ENCODE measurements around the gene TMEM221. TPM values are rescaled to one million over a fixed set of nuclear protein-coding genes. Genes with fewer than 3 reads are reported as not detected.

The TMEM221 gene
- total and polyA plus RNA-seq, 11 donors = 0.04 to 0.52 TPM; not detected in 9

- H3K4me3 ChIP-seq = peak within 1 kb of the TSS; percentile 46 to 98 (median 88)
- ATAC-seq (peak; percentile 95 to 99 (median 98)), DNase-seq (peak; percentile 98 to 99 (median 98))
- intact Hi-C loops (cut with DNase I) = loop anchor here in 2 of 10 donors (1.0 to 5.0 kb wide), 2 partner anchors 42 to 49 kb away; partner anchors contain the start of gene NXNL1 (in 1 of the 2)
- WGBS, 4 donors = 0 to 3% (median 1%) methylated on average over 6 to 85 of the region's 85 CpGs
- peaks cover 0 to 20% (median 9%) of the 10 kb centered on the region in 12 donors for H3K4me1 ChIP-seq
- no peaks in the 10 kb centered on the region for H3K9me3 ChIP-seq
- peak within 1 kb of the TSS in 11 of 12 donors; percentile 61 to 90 (median 83) for H3K27ac ChIP-seq
- peak in 1 of 2 donors; percentile 60 for TF ChIP-seq POLR2A (IDR thresholded peaks at IDR 0.05)
- TF ChIP-seq, protein P1, sequence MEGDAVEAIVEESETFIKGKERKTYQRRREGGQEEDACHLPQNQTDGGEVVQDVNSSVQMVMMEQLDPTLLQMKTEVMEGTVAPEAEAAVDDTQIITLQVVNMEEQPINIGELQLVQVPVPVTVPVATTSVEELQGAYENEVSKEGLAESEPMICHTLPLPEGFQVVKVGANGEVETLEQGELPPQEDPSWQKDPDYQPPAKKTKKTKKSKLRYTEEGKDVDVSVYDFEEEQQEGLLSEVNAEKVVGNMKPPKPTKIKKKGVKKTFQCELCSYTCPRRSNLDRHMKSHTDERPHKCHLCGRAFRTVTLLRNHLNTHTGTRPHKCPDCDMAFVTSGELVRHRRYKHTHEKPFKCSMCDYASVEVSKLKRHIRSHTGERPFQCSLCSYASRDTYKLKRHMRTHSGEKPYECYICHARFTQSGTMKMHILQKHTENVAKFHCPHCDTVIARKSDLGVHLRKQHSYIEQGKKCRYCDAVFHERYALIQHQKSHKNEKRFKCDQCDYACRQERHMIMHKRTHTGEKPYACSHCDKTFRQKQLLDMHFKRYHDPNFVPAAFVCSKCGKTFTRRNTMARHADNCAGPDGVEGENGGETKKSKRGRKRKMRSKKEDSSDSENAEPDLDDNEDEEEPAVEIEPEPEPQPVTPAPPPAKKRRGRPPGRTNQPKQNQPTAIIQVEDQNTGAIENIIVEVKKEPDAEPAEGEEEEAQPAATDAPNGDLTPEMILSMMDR (IDR thresholded peaks at IDR 0.05) = no peak
- H3K27me3 ChIP-seq = no peaks in the 10 kb centered on the region
- H3K36me3 ChIP-seq = peaks cover 0 to 11% (median 1%) of the 10 kb centered on the region in 9 donors
These were observed 28.6 kb downstream of the TMEM221 start, which contains the start of gene MVB12A for GRCh38 chr19:17419621-17420474. TSS of gene MVB12A (plus strand) at chr19:17420047. CDS start at chr19:17420136, 89 bp downstream.

DNA sequence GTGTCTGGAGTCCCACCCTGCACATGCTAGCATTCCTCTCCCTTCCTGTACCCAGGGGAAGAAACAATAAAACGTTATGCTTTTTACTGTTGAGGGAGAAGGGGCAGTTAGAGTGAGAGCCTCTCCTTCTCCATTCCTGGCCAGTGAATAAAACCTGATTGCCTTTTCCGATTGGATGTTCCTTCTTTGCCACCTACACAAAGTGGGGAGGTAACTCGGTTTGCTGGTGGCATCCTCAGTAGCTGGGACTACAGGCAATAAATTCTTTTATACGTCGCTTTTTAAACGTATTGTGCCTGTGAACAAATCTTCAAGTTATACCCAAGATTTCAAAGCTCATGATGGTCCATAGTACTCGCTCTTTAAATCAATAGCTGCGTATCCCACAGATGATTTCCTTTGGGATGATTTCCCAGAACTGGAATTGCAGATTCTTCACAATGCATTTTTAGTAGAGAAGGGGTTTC is 29.3 kb downstream of the TMEM221 start:
- Histone ChIP-seq H3K9me3 (no peaks in the 10 kb centered on the region), H3K36me3 (peaks cover 0 to 13% (median 8%) of the 10 kb centered on the region in 9 donors), H3K27me3 (no peaks in the 10 kb centered on the region), H3K4me1 (peaks cover 0 to 18% (median 9%) of the 10 kb centered on the region in 12 donors), H3K27ac (peak overlapping the region in 11 of 12 donors; percentile 61 to 90 (median 83)), H3K4me3 (peak overlapping the region in 11 of 12 donors; percentile 14 to 98 (median 89))
- ATAC-seq (no peak), DNase-seq (no peak)
- TF ChIP-seq, protein P1 (IDR thresholded peaks at IDR 0.05) = no peak
- TF ChIP-seq POLR2A (IDR thresholded peaks at IDR 0.05) = no peak
- intact Hi-C loops (cut with DNase I) = loop anchor here in 1 of 10 donors (1.0 kb wide), 1 partner anchor 50 kb away; no protein-coding TSS in a partner anchor
- 28 to 38% (median 33%) methylated on average over 8 of the region's 8 CpGs for WGBS, 4 donors

DNA sequence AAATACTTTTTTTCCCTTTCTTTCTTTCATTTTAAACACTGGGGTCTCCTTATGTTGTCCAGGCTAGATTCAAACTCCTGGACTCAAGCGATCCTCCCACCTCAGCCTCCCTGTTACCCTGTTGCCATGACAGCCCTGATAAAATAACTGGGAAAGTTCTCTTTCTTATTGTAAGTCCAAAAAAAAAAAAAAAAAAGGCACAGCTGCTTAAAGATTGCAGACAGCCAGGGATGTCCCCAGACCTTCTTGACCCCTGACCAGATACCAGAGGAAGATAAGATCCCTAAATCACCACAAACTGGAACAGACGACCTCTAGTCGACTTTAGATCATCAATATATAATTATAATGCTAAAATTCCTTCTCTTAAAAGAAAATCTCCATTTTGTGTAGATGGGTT is 29.8 kb downstream of the TMEM221 start:
- H3K27ac ChIP-seq = peak overlapping the region in 6 of 12 donors; percentile 77 to 90 (median 83)
- no peaks in the 10 kb centered on the region for H3K27me3 ChIP-seq
- H3K9me3 ChIP-seq = no peaks in the 10 kb centered on the region
- 47 to 58% (median 51%) methylated on average over 3 of the region's 3 CpGs for WGBS, 4 donors
- H3K4me3 ChIP-seq = peak overlapping the region in 2 of 12 donors; percentile 89 to 97
- H3K36me3 ChIP-seq = peaks cover 0 to 15% (median 7%) of the 10 kb centered on the region in 9 donors
- no peak for ATAC-seq
- intact Hi-C loops (cut with DNase I) = loop anchor here in 1 of 10 donors (1.0 kb wide), 1 partner anchor 51 kb away; no protein-coding TSS in a partner anchor
- DNase-seq = no peak
- no peak for TF ChIP-seq POLR2A (IDR thresholded peaks at IDR 0.05)
- TF ChIP-seq, protein P1 (IDR thresholded peaks at IDR 0.05) = no peak
- H3K4me1 ChIP-seq = peaks cover 0 to 22% (median 10%) of the 10 kb centered on the region in 12 donors

- Histone ChIP-seq H3K4me3 (no peak overlapping the region), H3K9me3 (no peaks in the 10 kb centered on the region), H3K27me3 (no peaks in the 10 kb centered on the region), H3K4me1 (peaks cover 0 to 33% (median 10%) of the 10 kb centered on the region in 12 donors), H3K36me3 (peaks cover 0 to 17% (median 0%) of the 10 kb centered on the region in 9 donors), H3K27ac (no peak overlapping the region)
- ATAC-seq (no peak), DNase-seq (no peak)
- TF ChIP-seq, protein P1 (IDR thresholded peaks at IDR 0.05) = no peak
- TF ChIP-seq POLR2A (IDR thresholded peaks at IDR 0.05) = no peak
- 74 to 78% (median 76%) methylated on average over 6 of the region's 6 CpGs for WGBS, 4 donors
- intact Hi-C loops (cut with DNase I) = no loop called here
These were observed 33.3 kb downstream of the TMEM221 start for GRCh38 chr19:17415121-17415520.

Data from heart left ventricle (tissue), 16 donors.